Thoracic aorta (tissue), 2 donors: Measurements from ENCODE around the gene NANS. TPM values are rescaled to one million over a fixed set of nuclear protein-coding genes. Genes with fewer than 3 reads are reported as not detected.

Experiments
- ATAC-seq: fragments of 150-250 bp; one replicate; pipeline ENCODE4 v1.8.0; 2017; ENCODE audit warnings: low read depth; ENCODE audit not compliant: insufficient number of reproducible peaks, low FRiP score
- DNase-seq: peaks from one replicate; pipeline ENCODE4 v3.0.0-alpha.2; 2020; ENCODE audit warnings: low spot score
- H3K27ac ChIP-seq, 2 donors: fragments of 200-600 bp; sonication (generic); 1 replicate in 1 of 2; 2 replicates in 1 of 2; pipeline ENCODE4 v1.5.1; 2016; ENCODE audit warnings: mild to moderate bottlenecking in 2 of 2, moderate library complexity in 2 of 2
- H3K27me3 ChIP-seq: fragments of 200-600 bp; sonication (generic); replicated peaks from 2 replicates; pipeline ENCODE4 v1.6.0; 2016; ENCODE audit warnings: mild to moderate bottlenecking; ENCODE audit not compliant: insufficient read depth
- H3K36me3 ChIP-seq: fragments of 200-600 bp; sonication (generic); one replicate; pipeline ENCODE4 v1.5.1; 2016
- H3K4me1 ChIP-seq, 2 donors: fragments of 200-600 bp; sonication (generic); 1 replicate in 1 of 2; 2 replicates in 1 of 2; pipeline versions ENCODE4 v1.5.1 to v1.6.0; 2016; ENCODE audit warnings: low read depth in 2 of 2, mild to moderate bottlenecking in 1 of 2; ENCODE audit not compliant: control insufficient read depth in 1 of 2
- H3K4me3 ChIP-seq: fragments of 200-600 bp; sonication (generic); 2 replicates; pipeline ENCODE4 v1.5.1; 2016; ENCODE audit warnings: mild to moderate bottlenecking
- H3K9me3 ChIP-seq: fragments of 200-600 bp; sonication (generic); 2 replicates; pipeline ENCODE4 v1.5.1; 2016
- CTCF ChIP-seq: fragments of 200-600 bp; sonication (generic); IDR thresholded peaks from one replicate; pipeline ENCODE4 v1.5.1; 2019; ENCODE audit warnings: antibody characterized with exemption
- total RNA-seq, 2 donors: library from RNA; depleted of rRNA; stranded (reverse); fragments of >200 nt; gene quantifications; one replicate each; pipeline versions ENCODE4 v1.1.0 to v1.2.3, GENCODE V29; 2016

The NANS gene
- total RNA-seq, 2 donors from 2014 or later, result 60.9 to 73.1 TPM

DNA sequence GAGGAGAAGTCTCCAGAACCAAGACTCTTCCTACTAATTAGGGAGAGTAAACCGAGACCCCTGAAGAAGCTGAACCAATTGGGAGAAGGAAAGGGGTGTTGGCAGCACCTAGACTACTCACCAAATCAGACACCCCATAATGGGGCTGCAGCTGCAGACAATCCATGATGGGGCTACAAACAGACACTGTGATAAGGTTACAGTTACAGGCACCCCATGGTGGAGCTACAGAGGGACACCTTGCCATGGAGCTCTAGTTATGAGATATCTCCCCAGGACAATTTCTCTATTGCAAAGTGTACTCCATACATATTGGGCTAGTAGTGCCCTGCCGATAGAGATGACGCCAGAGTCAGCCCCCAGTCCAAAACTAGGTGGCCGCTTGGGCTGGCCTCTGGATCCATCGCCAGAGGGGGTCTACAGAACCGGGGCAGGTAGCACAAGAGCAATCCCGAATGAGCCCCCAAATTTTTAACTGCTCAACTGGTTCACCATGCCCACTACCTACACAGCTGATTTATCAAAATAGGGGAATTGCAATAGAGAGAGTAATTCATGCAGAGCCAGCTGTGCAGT is 2.1 kb upstream of the NANS start:
- no peaks in the 10 kb centered on the region for H3K27me3 ChIP-seq

DNA sequence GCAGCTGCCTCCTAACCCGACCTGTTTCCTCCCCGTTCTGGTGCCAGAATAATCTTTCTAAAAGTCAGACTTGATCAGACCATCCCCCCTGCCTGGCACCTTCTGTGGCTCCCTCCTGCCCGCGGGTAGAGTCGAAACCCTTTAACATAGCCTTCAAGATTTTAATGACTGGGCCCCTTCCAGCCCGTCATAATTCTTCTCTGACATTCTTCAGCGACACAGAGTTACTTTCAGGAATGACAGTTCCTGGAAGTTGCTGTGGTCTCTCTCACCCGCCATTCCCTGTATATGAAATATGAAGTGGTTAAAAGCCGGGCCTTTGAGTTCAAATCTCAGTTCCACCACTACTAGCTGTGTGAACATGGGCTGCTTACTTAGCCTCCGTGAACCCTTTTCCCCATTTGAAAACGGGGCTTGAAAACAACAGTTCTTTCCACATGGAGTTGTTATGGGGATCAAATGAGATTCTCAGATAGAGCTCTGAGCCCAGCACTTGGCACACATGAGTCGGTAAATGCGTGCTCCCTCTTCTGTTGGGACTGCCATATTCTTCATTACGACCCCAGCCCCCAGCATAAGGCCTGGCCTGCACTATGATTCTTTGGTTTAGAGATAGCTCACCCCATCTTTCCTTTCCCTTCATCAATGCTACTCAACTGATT is 737 bp downstream of the NANS start:
- H3K27ac ChIP-seq, result peak overlapping the region; percentile 90 to 96
- peaks cover 5 to 26% of the 10 kb centered on the region in 2 donors for H3K4me1 ChIP-seq
- H3K27me3 ChIP-seq, result no peaks in the 10 kb centered on the region
- no peaks in the 10 kb centered on the region for H3K9me3 ChIP-seq
- no peak for TF ChIP-seq CTCF
- H3K4me3 ChIP-seq, result peak overlapping the region; percentile 90
- DNase-seq, result no peak
- ATAC-seq, result peak; percentile 10
- no peaks in the 10 kb centered on the region for H3K36me3 ChIP-seq

More for the DNA sequence above, 2.1 kb upstream of the NANS start:
- no peaks in the 10 kb centered on the region for H3K9me3 ChIP-seq
- TF ChIP-seq CTCF, result no peak
- peaks cover 5 to 26% of the 10 kb centered on the region in 2 donors for H3K4me1 ChIP-seq
- no peak for ATAC-seq
- DNase-seq, result no peak
- H3K36me3 ChIP-seq, result no peaks in the 10 kb centered on the region
- no peak overlapping the region for H3K4me3 ChIP-seq
- H3K27ac ChIP-seq, result no peak overlapping the region

GRCh38 chr9:98062161-98062560 is 5.6 kb downstream of the NANS start:
- ATAC-seq, result no peak

GRCh38 chr9:98064623-98065392 is 8.3 kb downstream of the NANS start:
- DNase-seq (no peak), ATAC-seq (no peak)
- no peak overlapping the region for H3K4me3 ChIP-seq
- H3K27ac ChIP-seq, result no peak overlapping the region
- H3K9me3 ChIP-seq, result no peaks in the 10 kb centered on the region
- H3K36me3 ChIP-seq, result peaks cover 13% of the 10 kb centered on the region
- H3K27me3 ChIP-seq, result no peaks in the 10 kb centered on the region
- no peak for TF ChIP-seq CTCF
- H3K4me1 ChIP-seq, result no peaks in the 10 kb centered on the region

More at GRCh38 chr9:98062161-98062560, 5.6 kb downstream of the NANS start:
- no peak for DNase-seq
- H3K27me3 ChIP-seq, result no peaks in the 10 kb centered on the region
- no peaks in the 10 kb centered on the region for H3K9me3 ChIP-seq
- peaks cover 5 to 21% of the 10 kb centered on the region in 2 donors for H3K4me1 ChIP-seq
- no peak overlapping the region for H3K27ac ChIP-seq
- no peak for TF ChIP-seq CTCF
- H3K36me3 ChIP-seq, result peaks cover 13% of the 10 kb centered on the region
- H3K4me3 ChIP-seq, result no peak overlapping the region

DNA sequence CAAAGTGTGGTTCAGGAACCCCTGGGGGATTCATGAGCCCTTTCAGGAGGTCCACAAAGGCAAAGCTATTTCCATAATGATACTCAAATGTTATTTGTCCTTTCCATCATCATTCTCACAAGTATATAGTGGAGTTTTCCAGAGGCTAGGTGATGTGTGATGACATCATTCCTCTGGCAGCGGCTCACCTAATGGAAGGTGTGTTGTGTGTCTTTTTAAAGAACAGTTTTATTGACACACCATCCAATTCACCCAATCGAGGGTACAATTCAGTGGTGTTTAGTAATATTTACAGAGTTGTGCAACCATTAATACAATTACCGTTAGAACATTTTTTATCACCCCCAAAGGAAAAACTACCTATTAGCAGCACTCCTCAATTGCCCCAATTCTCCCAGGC is 9.7 kb downstream of the NANS start:
- DNase-seq, result no peak
- Histone ChIP-seq H3K4me3 (no peak overlapping the region), H3K4me1 (no peaks in the 10 kb centered on the region), H3K9me3 (no peaks in the 10 kb centered on the region), H3K27ac (no peak overlapping the region), H3K27me3 (no peaks in the 10 kb centered on the region), H3K36me3 (peaks cover 13% of the 10 kb centered on the region)
- TF ChIP-seq CTCF, result no peak
- no peak for ATAC-seq
